ENCODE data around the gene SLC16A7. TPM values are rescaled to one million over a fixed set of nuclear protein-coding genes. Genes with fewer than 3 reads are reported as not detected.
"Not testable (repeated sequence)": the region's sequence is repeated elsewhere in the genome, so short reads cannot be mapped to it uniquely, and the experiment has no call there.

The SLC16A7 gene
- total RNA-seq, 1 donor = 53.2 TPM

- H3K27me3 ChIP-seq (ENCODE audit: insufficient read depth, low read length) = no peaks in the 10 kb centered on the region
- H3K4me1 ChIP-seq (ENCODE audit: insufficient read depth, low read length) = peaks cover 27% of the 10 kb centered on the region
- no peaks in the 10 kb centered on the region for H3K9me3 ChIP-seq (ENCODE audit: low read depth, low read length)
- TF ChIP-seq, protein P1, sequence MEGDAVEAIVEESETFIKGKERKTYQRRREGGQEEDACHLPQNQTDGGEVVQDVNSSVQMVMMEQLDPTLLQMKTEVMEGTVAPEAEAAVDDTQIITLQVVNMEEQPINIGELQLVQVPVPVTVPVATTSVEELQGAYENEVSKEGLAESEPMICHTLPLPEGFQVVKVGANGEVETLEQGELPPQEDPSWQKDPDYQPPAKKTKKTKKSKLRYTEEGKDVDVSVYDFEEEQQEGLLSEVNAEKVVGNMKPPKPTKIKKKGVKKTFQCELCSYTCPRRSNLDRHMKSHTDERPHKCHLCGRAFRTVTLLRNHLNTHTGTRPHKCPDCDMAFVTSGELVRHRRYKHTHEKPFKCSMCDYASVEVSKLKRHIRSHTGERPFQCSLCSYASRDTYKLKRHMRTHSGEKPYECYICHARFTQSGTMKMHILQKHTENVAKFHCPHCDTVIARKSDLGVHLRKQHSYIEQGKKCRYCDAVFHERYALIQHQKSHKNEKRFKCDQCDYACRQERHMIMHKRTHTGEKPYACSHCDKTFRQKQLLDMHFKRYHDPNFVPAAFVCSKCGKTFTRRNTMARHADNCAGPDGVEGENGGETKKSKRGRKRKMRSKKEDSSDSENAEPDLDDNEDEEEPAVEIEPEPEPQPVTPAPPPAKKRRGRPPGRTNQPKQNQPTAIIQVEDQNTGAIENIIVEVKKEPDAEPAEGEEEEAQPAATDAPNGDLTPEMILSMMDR (IDR thresholded peaks at IDR 0.05; ENCODE audit: extremely low read depth, low read depth, low read length) = no peak
- peak overlapping the region; percentile 21 for H2AFZ ChIP-seq (ENCODE audit: low read length)
- DNase-seq (ENCODE audit: insufficient read length, low spot score, missing footprints) = no peak
- no peaks in the 10 kb centered on the region for H4K20me1 ChIP-seq (ENCODE audit: insufficient read depth, low read length)
- peak overlapping the region; percentile 40 for H3K4me3 ChIP-seq (ENCODE audit: insufficient read depth, low read length)
- no peaks in the 10 kb centered on the region for H3K36me3 ChIP-seq (ENCODE audit: insufficient read depth, low read length)
- peak overlapping the region; percentile 69 for H3K4me2 ChIP-seq (ENCODE audit: insufficient read depth, low read length)
- peak overlapping the region; percentile 26 for H3K27ac ChIP-seq (ENCODE audit: low read depth, low read length)
- no peaks in the 10 kb centered on the region for H3K79me2 ChIP-seq (ENCODE audit: insufficient read depth, low read length)
Observed at GRCh38 chr12:59737725-59738463, 142.1 kb downstream of the SLC16A7 start.

DNA sequence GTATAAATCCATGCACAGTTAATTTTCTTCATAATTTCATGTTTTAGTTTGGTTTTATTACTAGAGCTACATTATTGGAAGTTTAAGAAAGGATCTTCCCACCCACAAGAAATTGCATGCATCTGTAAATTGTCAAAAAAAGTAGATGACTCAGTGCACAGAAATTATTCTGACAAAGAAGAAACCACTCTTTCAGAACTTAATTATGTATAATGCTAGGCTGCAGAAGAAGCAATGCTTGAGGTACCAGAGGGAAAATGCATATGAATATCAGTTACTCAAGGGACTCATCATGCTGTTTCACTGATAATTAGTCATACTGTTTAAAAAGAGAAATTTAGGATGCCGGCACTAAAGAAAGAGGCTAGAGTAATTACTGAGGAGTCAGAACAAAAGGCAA, 147.0 kb downstream of the SLC16A7 start:
- Histone ChIP-seq H3K4me2 (ENCODE audit: insufficient read depth, low read length) (no peak overlapping the region), H3K27me3 (ENCODE audit: insufficient read depth, low read length) (no peaks in the 10 kb centered on the region), H4K20me1 (ENCODE audit: insufficient read depth, low read length) (no peaks in the 10 kb centered on the region), H3K4me1 (ENCODE audit: insufficient read depth, low read length) (peaks cover 12% of the 10 kb centered on the region), H3K27ac (ENCODE audit: low read depth, low read length) (no peak overlapping the region), H3K36me3 (ENCODE audit: insufficient read depth, low read length) (no peaks in the 10 kb centered on the region), H2AFZ (ENCODE audit: low read length) (no peak overlapping the region), H3K9me3 (ENCODE audit: low read depth, low read length) (no peaks in the 10 kb centered on the region), H3K79me2 (ENCODE audit: insufficient read depth, low read length) (no peaks in the 10 kb centered on the region), H3K4me3 (ENCODE audit: insufficient read depth, low read length) (no peak overlapping the region)
- TF ChIP-seq, protein P1 (IDR thresholded peaks at IDR 0.05; ENCODE audit: extremely low read depth, low read depth, low read length) = no peak
- peak; percentile 85 for DNase-seq (ENCODE audit: insufficient read length, low spot score, missing footprints)

DNA sequence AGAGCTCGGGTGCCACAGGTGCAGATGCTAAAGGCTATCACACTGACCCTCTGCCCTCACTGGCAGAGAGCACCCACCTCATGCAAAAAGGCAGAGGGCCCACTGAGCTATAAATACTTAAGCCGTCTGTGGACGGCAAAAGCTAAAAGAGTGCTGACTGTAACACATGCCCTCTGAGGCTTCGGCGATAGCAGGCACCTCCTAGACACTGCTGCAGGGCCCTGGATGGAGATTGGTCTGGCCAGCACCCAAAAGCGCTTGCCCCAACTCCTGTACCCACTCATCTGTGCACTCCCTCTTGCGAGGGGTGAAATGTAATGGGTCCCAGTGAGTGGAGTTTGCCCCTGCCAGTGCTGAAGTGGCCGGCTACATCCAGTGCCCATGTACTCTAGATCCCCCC, 148.7 kb downstream of the SLC16A7 start:
- Histone ChIP-seq H3K27me3 (ENCODE audit: insufficient read depth, low read length) (no peaks in the 10 kb centered on the region), H3K36me3 (ENCODE audit: insufficient read depth, low read length) (no peaks in the 10 kb centered on the region), H3K79me2 (ENCODE audit: insufficient read depth, low read length) (no peaks in the 10 kb centered on the region), H3K4me2 (ENCODE audit: insufficient read depth, low read length) (no peak overlapping the region), H3K9me3 (ENCODE audit: low read depth, low read length) (no peaks in the 10 kb centered on the region), H4K20me1 (ENCODE audit: insufficient read depth, low read length) (no peaks in the 10 kb centered on the region), H3K27ac (ENCODE audit: low read depth, low read length) (no peak overlapping the region), H3K4me3 (ENCODE audit: insufficient read depth, low read length) (no peak overlapping the region), H3K4me1 (ENCODE audit: insufficient read depth, low read length) (peaks cover 9% of the 10 kb centered on the region), H2AFZ (ENCODE audit: low read length) (no peak overlapping the region)
- no peak for DNase-seq (ENCODE audit: insufficient read length, low spot score, missing footprints)
- TF ChIP-seq, protein P1 (IDR thresholded peaks at IDR 0.05; ENCODE audit: extremely low read depth, low read depth, low read length) = no peak

- H3K4me3 ChIP-seq (ENCODE audit: insufficient read depth, low read length); H3K36me3 ChIP-seq (ENCODE audit: insufficient read depth, low read length); H3K9me3 ChIP-seq (ENCODE audit: low read depth, low read length); H3K4me1 ChIP-seq (ENCODE audit: insufficient read depth, low read length); H2AFZ ChIP-seq (ENCODE audit: low read length); H3K27ac ChIP-seq (ENCODE audit: low read depth, low read length); H3K79me2 ChIP-seq (ENCODE audit: insufficient read depth, low read length); H4K20me1 ChIP-seq (ENCODE audit: insufficient read depth, low read length); H3K27me3 ChIP-seq (ENCODE audit: insufficient read depth, low read length); H3K4me2 ChIP-seq (ENCODE audit: insufficient read depth, low read length); DNase-seq (ENCODE audit: insufficient read length, low spot score, missing footprints): not testable (repeated sequence)
Observed at GRCh38 chr12:59751091-59751490, 155.3 kb downstream of the SLC16A7 start.
